GM12873 (cell line): Measurements from ENCODE around the gene KIAA0319L.

Experiments
- TF ChIP-seq, protein P1 (sequence below): IDR thresholded peaks from 2 replicates; pipeline ENCODE4 v1.5.1; 2012; ENCODE audit warnings: low read depth, mild to moderate bottlenecking, moderate library complexity, low read length, control low read depth; ENCODE audit not compliant: insufficient read depth; ENCODE audit errors: missing control alignments

The KIAA0319L gene

DNA sequence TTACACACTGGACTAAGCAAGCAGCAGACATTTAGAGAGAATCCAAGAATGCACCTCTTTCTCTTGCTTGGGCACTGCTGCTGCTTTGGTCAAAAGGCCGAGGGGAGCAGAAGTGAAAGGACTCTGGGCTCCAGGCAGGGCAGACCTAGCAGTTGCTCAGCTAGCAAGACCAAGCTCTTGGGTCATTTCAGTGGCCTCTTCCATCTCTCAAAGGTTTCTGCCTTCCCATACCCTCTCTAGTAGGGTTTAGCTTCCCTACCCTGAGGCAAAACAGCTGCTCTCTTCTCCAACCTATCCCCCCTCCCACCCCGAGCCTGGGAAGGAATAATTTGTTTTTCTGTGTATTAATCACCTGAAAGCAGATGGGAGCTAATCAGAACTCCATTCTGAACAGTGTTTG lies 41.7 kb upstream of the KIAA0319L start:
- TF ChIP-seq, protein P1, sequence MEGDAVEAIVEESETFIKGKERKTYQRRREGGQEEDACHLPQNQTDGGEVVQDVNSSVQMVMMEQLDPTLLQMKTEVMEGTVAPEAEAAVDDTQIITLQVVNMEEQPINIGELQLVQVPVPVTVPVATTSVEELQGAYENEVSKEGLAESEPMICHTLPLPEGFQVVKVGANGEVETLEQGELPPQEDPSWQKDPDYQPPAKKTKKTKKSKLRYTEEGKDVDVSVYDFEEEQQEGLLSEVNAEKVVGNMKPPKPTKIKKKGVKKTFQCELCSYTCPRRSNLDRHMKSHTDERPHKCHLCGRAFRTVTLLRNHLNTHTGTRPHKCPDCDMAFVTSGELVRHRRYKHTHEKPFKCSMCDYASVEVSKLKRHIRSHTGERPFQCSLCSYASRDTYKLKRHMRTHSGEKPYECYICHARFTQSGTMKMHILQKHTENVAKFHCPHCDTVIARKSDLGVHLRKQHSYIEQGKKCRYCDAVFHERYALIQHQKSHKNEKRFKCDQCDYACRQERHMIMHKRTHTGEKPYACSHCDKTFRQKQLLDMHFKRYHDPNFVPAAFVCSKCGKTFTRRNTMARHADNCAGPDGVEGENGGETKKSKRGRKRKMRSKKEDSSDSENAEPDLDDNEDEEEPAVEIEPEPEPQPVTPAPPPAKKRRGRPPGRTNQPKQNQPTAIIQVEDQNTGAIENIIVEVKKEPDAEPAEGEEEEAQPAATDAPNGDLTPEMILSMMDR, result no peak

DNA sequence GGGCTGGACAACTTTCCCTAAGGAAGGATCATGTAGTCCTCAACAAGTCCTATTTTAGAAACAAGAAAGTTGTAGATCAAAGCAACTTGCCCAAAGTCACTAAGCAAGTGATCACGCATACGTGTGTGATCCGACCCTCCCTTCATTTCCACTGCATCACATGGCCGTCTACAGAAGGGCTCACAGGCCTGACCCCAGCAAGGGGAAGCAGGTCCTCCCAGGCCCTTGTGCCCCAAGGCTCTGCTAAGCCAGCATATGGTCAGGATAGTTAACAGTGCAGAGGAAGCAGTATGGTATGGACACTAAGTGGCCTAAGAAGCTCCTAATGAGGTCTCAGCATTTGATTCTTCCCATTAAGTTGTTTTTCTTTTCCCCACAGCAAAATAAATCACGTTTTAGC lies 40.7 kb upstream of the KIAA0319L start:
- TF ChIP-seq, protein P1, result no peak

DNA sequence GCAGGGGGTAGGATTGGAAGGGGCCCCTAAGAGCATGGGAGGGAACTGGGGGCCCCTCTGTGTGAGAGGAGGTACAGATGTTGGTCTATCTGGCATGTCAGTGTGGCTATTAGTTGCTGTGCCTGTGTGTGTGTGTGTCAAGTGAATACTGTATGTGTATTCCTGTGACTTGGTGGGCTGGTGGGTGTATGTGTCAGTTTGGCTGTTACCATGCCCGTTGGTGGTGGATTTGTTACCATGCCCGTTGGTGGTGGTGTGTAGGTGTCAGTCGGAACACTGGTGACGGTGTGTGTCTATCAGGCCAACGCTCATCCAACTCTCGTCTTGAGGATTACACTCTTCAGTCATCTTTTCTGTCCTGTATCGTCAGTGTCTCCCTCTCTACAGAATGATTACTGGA lies 38.5 kb upstream of the KIAA0319L start:
- TF ChIP-seq, protein P1, result no peak

DNA sequence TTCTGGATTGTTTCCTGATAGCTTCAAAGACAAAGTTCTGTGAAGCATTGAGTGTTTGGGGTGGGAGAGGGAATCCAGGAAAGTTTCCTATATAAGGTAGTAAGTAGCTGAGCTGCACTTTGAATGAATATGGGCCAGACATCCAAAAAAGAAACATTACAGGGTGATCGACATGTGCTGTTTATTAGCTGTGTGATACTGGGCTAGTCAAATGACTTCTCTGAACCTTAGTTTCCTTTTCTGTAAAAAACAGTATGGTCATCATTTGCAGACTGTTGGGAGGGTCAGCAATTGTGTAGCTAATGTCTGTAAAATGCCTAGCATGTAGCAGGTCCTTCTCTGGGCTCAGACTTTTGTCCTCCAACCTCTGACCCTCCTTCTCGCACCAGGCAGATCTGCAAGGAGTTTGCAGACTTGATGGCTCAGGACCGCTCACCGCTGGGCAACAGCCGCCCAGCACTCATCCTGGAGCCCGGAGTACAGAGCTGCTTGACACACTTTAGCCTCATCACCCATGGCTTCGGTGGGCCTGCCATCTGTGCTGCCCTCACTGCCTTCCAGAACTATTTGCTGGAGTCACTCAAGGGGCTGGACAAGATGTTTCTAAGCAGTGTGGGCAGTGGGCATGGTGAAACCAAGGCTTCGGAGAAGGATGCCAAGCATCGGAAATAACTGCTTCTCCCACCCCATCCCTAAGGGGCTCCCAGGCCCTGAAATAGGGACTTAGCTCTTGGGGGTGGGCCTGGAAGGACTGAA lies 37.0 kb upstream of the KIAA0319L start:
- TF ChIP-seq, protein P1, result no peak

DNA sequence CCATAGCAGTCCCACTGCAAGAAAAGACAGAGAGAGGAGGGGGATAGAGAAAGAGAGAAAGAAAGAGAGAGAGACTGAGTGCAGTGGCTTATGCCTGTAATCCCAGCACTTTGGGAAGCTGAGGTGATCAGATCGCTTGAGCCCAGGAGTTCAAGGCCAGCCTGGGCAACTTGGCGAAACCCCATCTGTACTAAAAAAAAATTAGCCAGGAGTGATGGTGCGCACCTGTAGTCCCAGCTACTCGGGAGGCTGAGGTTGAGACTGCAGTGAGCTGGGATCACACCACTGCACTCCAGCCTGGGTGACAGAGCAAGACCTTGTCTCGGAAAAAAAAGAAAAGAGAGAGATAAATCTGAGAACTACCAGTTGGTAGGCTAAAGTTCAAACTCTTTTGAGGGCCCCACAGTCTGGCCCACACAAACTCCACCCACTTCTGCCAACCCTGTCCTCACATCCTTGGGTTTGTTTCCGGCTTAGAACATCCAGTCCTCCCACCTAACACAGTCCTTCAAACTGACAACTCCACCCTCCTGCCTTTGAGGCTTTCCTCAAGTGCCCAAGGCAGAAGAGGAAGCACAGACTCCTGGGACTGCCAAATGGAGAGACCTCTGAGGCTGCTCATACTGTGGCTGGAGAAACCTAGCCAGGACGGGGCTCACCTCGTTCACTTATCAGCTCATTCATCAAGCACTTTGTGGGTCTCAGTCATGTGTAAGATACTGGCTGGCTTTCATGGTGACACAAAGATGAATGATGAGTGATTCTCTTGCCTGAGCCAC lies 36.0 kb upstream of the KIAA0319L start:
- TF ChIP-seq, protein P1, result no peak

DNA sequence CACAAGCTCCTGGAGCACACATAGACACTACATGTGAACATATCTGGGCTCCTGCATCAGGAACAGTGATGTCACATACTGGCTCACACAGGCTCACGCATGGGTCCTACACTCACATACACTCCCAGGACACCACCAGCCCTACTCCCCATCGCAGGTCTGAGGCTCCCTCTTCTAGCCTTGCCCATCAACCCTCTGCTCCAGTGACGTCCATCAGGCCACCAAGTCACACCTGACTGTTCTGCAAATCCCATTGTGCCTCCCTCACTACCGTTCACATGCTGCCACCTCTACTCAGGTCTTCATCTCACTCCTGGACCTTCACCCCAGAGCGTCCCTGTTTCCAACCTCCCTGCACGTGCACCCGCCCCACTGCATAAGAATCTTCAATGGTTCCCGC lies 34.0 kb upstream of the KIAA0319L start:
- TF ChIP-seq, protein P1, result no peak

DNA sequence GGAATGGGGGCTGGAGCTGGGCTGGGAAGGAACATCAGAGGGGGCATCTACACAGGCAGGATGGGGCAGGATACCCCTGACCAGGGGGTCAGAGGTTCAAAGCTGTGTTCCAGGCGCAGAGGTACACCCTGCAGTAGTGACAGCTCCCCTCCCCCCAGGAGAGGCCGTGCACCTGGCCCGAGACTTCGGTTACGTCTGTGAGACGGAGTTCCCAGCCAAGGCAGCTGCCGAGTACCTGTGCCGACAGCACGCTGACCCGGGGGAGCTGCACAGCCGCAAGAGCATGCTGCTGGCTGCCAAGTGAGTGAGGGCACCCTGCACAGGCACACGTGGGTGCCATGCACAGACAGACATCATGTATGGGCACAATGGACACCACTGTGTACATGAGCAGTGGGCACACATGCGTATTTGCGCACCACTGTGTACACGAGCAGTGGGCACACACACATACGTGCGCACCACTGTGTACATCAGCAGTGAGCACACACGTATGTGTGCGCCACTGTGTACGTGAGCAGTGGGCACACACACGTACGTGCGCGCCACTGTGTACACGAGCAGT lies 33.4 kb upstream of the KIAA0319L start:
- TF ChIP-seq, protein P1, result no peak
